Trophoblast cell (in vitro differentiated cells and primary cell): ENCODE data around the gene RLN1.

Experiments used
- DNase-seq, 2 donors: peaks; one replicate each; pipeline ENCODE4 v3.0.0-alpha.2; 2016
- H2AFZ ChIP-seq: 2 replicates; pipeline ENCODE4 v1.6.1; 2013; ENCODE audit warnings: low read length, moderate library complexity, mild to moderate bottlenecking; ENCODE audit not compliant: insufficient read depth, poor library complexity
- H2AK5ac ChIP-seq: 2 replicates; pipeline ENCODE4 v1.6.1; 2013; ENCODE audit warnings: mild to moderate bottlenecking, low read length
- H2BK120ac ChIP-seq: 2 replicates; pipeline ENCODE4 v1.6.1; 2013; ENCODE audit warnings: low read length, mild to moderate bottlenecking, moderate library complexity; ENCODE audit not compliant: insufficient read depth, poor library complexity
- H2BK12ac ChIP-seq: 2 replicates; pipeline ENCODE4 v1.6.1; 2013; ENCODE audit warnings: mild to moderate bottlenecking, low read length, moderate library complexity
- H2BK5ac ChIP-seq: 2 replicates; pipeline ENCODE4 v1.6.1; 2013; ENCODE audit warnings: low read length, low read depth, moderate library complexity, mild to moderate bottlenecking; ENCODE audit not compliant: poor library complexity
- H3K14ac ChIP-seq: 2 replicates; pipeline ENCODE4 v1.6.1; 2013; ENCODE audit warnings: mild to moderate bottlenecking, low read length
- H3K18ac ChIP-seq: 2 replicates; pipeline ENCODE4 v1.6.1; 2013; ENCODE audit warnings: mild to moderate bottlenecking, low read length
- H3K23ac ChIP-seq: 2 replicates; pipeline ENCODE4 v1.6.1; 2013; ENCODE audit warnings: low read length
- H3K27ac ChIP-seq: 2 replicates; pipeline ENCODE4 v1.5.1; 2013; ENCODE audit warnings: low read depth, mild to moderate bottlenecking, inconsistent platforms, low read length, moderate library complexity
- H3K27me3 ChIP-seq: 2 replicates; pipeline ENCODE4 v1.6.1; 2013; ENCODE audit warnings: inconsistent platforms, mild to moderate bottlenecking, low read length, moderate library complexity; ENCODE audit not compliant: insufficient read depth
- H3K36me3 ChIP-seq, 2 experiments: 1 replicate in 1 of 2; 2 replicates in 1 of 2; pipeline ENCODE4 v1.6.1; 2013; ENCODE audit warnings: low read length in 2 of 2, mild to moderate bottlenecking in 2 of 2, moderate library complexity in 1 of 2; ENCODE audit not compliant: insufficient read depth in 2 of 2, control insufficient read depth in 1 of 2
- H3K4ac ChIP-seq: 2 replicates; pipeline ENCODE4 v1.6.1; 2013; ENCODE audit warnings: low read depth, mild to moderate bottlenecking, low read length, moderate library complexity
- H3K4me1 ChIP-seq, 2 experiments: 1 replicate in 1 of 2; 2 replicates in 1 of 2; pipeline ENCODE4 v1.6.1; 2013; ENCODE audit warnings: low read length in 2 of 2, mild to moderate bottlenecking in 2 of 2, moderate library complexity in 1 of 2; ENCODE audit not compliant: insufficient read depth in 2 of 2, control insufficient read depth in 1 of 2
- H3K4me2 ChIP-seq: 2 replicates; pipeline ENCODE4 v1.6.1; 2013; ENCODE audit warnings: inconsistent platforms, mild to moderate bottlenecking, low read length, moderate library complexity
- H3K4me3 ChIP-seq: 2 replicates; pipeline ENCODE4 v1.5.1; 2013; ENCODE audit warnings: mild to moderate bottlenecking, low read depth, low read length, inconsistent platforms
- H3K79me1 ChIP-seq: one replicate; pipeline ENCODE4 v1.6.1; 2013; ENCODE audit warnings: low read length
- H3K79me2 ChIP-seq: 2 replicates; pipeline ENCODE4 v1.6.1; 2013; ENCODE audit warnings: low read length, mild to moderate bottlenecking; ENCODE audit not compliant: control insufficient read depth, insufficient read depth, poor library complexity
- H3K9ac ChIP-seq: 2 replicates; pipeline ENCODE4 v1.6.1; 2013; ENCODE audit warnings: mild to moderate bottlenecking, low read length
- H3K9me3 ChIP-seq: 2 replicates; pipeline ENCODE4 v1.6.1; 2013; ENCODE audit warnings: low read depth, mild to moderate bottlenecking, control low read depth, inconsistent platforms, low read length; ENCODE audit not compliant: insufficient read depth
- H4K12ac ChIP-seq: 2 replicates; pipeline ENCODE4 v1.6.1; 2013; ENCODE audit warnings: low read depth, mild to moderate bottlenecking, low read length, moderate library complexity
- H4K8ac ChIP-seq: 2 replicates; pipeline ENCODE4 v1.6.1; 2013; ENCODE audit warnings: low read depth, mild to moderate bottlenecking, low read length, moderate library complexity
- H4K91ac ChIP-seq: one replicate; pipeline ENCODE4 v1.6.1; 2013; ENCODE audit warnings: low read depth, mild to moderate bottlenecking, low read length, moderate library complexity
- WGBS: extraction: QIAGEN DNeasy Blood & Tissue Kit; methylation state at CpG from one replicate; pipeline ENCODE4 v1.1.7; 2013; ENCODE audit warnings: missing lambda C conversion rate; ENCODE audit not compliant: insufficient read length, insufficient coverage; ENCODE audit errors: extremely low coverage; 5-methylcytosine and 5-hydroxymethylcytosine counted together

The RLN1 gene

DNA sequence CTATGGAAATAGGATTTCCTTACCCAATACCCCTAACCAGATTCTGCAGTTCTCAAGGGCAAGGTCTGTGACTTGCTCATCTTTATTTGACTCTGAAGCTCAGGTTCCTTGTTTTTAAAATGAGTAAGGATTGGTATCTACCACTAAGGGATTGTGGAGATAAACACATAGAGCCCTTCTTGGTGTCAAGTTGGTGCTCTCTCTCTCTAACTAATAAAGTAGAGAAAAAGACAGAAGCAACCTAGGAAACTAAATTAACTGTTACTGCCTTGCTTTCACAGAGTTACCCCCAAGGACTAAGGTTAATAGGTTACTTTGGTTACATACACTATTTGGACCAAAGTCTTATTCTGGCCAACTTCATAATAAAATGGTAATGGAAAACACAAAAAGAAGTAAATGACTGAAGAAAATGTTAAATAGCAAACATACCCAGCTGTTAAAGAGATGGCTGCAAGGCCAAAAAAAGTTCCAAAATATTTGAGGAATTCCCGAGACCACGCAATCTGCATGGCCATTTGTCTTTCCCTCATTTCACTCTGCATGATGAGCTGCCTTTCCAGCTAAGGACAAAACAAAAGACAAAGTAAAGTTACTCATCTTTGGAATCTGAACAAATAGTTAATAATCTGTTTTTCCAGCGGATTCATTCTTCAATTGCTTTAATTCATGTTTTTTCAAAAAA is 21.8 kb upstream of the RLN1 start:
- peaks cover 2% of the 10 kb centered on the region for H3K9me3 ChIP-seq
- H3K27me3 ChIP-seq = no peaks in the 10 kb centered on the region
- no peak overlapping the region for H3K4me2 ChIP-seq
- no CpG with 5 or more reads among the region's 3 CpGs for WGBS
- peaks cover 2% of the 10 kb centered on the region in 2 experiments for H3K4me1 ChIP-seq
- no peak overlapping the region for H2BK12ac ChIP-seq
- H3K27ac ChIP-seq = no peak overlapping the region
- H3K79me1 ChIP-seq = peaks cover 2% of the 10 kb centered on the region
- no peaks in the 10 kb centered on the region for H3K79me2 ChIP-seq
- no peak overlapping the region for H3K4me3 ChIP-seq
- no peak overlapping the region for H3K18ac ChIP-seq
- H4K8ac ChIP-seq = no peak overlapping the region
- H2BK120ac ChIP-seq = no peak overlapping the region
- peak in 1 of 2 donors; percentile 21 for DNase-seq
- no peak overlapping the region for H4K91ac ChIP-seq
- no peak overlapping the region for H3K9ac ChIP-seq
- H3K23ac ChIP-seq = no peak overlapping the region
- H4K12ac ChIP-seq = no peak overlapping the region
- no peaks in the 10 kb centered on the region for H3K36me3 ChIP-seq
- no peak overlapping the region for H3K14ac ChIP-seq
- no peak overlapping the region for H2BK5ac ChIP-seq
- H2AK5ac ChIP-seq = no peak overlapping the region
- H2AFZ ChIP-seq = no peak overlapping the region
- no peak overlapping the region for H3K4ac ChIP-seq

DNA sequence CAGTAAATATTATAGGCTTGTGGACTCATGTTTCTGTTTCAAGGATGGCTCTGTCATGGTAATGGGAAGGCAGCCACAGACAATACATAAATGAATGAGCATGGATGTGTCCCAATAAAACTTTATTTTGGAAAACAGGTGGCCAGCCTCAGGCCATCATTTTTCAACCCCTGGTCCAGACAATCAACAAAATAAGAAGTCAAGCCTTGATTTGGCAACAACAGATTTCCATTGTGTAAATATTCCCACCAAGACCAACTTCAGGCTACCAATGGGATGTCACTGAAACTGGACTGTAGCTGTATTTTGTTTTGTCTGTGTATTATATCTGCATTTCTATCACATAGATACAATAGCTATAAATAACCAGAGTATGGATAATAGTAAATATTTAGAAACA is 20.7 kb upstream of the RLN1 start:
- no peak overlapping the region for H2BK5ac ChIP-seq
- H3K9me3 ChIP-seq = peaks cover 2% of the 10 kb centered on the region
- H3K27ac ChIP-seq = no peak overlapping the region
- DNase-seq = no peak
- H3K79me2 ChIP-seq = no peaks in the 10 kb centered on the region
- H2BK120ac ChIP-seq = no peak overlapping the region
- no peak overlapping the region for H4K12ac ChIP-seq
- no peak overlapping the region for H3K14ac ChIP-seq
- no peaks in the 10 kb centered on the region for H3K36me3 ChIP-seq
- no peak overlapping the region for H2AK5ac ChIP-seq
- H4K8ac ChIP-seq = no peak overlapping the region
- no peak overlapping the region for H3K4me3 ChIP-seq
- peaks cover 2% of the 10 kb centered on the region for H3K79me1 ChIP-seq
- H3K27me3 ChIP-seq = no peaks in the 10 kb centered on the region
- no peak overlapping the region for H3K23ac ChIP-seq
- no peak overlapping the region for H2AFZ ChIP-seq
- H2BK12ac ChIP-seq = no peak overlapping the region
- no peak overlapping the region for H3K4ac ChIP-seq
- H3K18ac ChIP-seq = no peak overlapping the region
- H4K91ac ChIP-seq = no peak overlapping the region
- H3K4me2 ChIP-seq = no peak overlapping the region
- H3K4me1 ChIP-seq = peaks cover 2% of the 10 kb centered on the region in 2 experiments
- H3K9ac ChIP-seq = no peak overlapping the region

DNA sequence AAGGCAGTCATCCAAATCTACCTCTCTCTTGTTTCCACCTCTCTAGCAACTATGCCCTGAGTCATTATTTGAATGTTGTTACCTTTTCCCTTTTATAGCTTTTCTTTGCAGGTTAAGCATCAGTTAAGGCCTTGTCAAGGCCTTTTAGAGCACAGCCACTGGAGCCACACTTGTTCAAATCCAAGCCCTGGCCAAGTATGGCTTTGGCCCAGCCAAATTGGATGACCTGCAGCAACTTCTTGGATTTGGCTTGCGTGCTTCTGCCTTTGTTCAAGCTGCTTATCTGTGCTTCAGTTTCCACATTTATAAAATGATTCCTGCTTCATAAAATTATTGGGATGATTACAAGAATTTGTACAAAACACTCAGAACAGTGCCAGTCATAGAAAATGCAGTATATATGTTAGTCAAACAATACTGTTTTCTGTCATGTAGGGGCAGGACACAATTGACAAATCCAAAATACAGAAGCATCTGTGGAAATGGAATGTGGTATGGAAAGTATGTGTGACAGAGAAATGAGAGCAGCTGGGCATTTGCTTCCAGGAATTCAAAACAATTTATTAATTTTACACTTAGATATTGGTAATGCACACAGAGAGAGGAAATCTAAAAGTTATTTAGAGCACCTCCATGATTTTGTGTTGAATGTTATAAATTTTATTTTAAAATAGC is 17.9 kb upstream of the RLN1 start:
- no peak overlapping the region for H3K23ac ChIP-seq
- H4K12ac ChIP-seq = no peak overlapping the region
- H3K4me2 ChIP-seq = no peak overlapping the region

DNA sequence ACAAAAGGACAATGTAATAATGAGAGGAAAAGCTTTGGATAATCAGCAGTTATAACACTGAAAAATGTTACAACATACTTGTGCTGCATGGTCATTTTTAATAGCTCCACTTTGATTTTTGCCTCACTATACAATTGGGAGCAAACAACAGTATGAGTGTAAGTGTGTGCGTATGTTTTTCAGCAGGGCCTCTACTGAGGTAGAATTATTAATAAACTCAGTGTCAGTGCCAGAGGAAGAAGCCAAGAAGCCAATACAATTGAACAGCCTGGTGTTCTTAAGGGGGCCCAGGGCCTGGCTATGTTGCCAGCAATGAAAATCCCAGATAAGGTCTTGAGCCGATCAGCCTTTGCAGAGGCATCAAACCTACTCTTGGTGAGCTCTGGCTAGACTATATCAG is 16.1 kb upstream of the RLN1 start:
- DNase-seq = no peak
- Histone ChIP-seq H4K12ac (no peak overlapping the region), H2BK12ac (peak overlapping the region; percentile 40), H3K4me3 (no peak overlapping the region), H2AK5ac (no peak overlapping the region), H4K91ac (no peak overlapping the region), H3K18ac (no peak overlapping the region), H2AFZ (no peak overlapping the region), H4K8ac (no peak overlapping the region), H3K4me2 (no peak overlapping the region), H3K79me1 (peaks cover 2% of the 10 kb centered on the region), H3K4ac (no peak overlapping the region), H3K9ac (no peak overlapping the region), H3K4me1 (peaks cover 7 to 9% of the 10 kb centered on the region in 2 experiments), H3K9me3 (no peaks in the 10 kb centered on the region), H3K23ac (no peak overlapping the region), H3K27me3 (no peaks in the 10 kb centered on the region), H3K27ac (no peak overlapping the region), H3K36me3 (no peaks in the 10 kb centered on the region), H2BK120ac (no peak overlapping the region), H2BK5ac (no peak overlapping the region), H3K79me2 (no peaks in the 10 kb centered on the region), H3K14ac (peak overlapping the region; percentile 37)
- WGBS = no CpG with 5 or more reads among the region's 2 CpGs

More for the DNA sequence above, 17.9 kb upstream of the RLN1 start:
- Histone ChIP-seq H4K91ac (no peak overlapping the region), H4K8ac (no peak overlapping the region), H3K4ac (no peak overlapping the region), H2AK5ac (no peak overlapping the region), H3K27ac (no peak overlapping the region), H2BK5ac (no peak overlapping the region), H2BK120ac (peak overlapping the region; percentile 43), H3K4me3 (no peak overlapping the region), H3K18ac (no peak overlapping the region), H3K9me3 (no peaks in the 10 kb centered on the region), H3K79me1 (peaks cover 2% of the 10 kb centered on the region), H3K4me1 (peaks cover 7 to 9% of the 10 kb centered on the region in 2 experiments), H2AFZ (no peak overlapping the region), H2BK12ac (no peak overlapping the region), H3K14ac (no peak overlapping the region), H3K79me2 (no peaks in the 10 kb centered on the region), H3K36me3 (no peaks in the 10 kb centered on the region), H3K27me3 (no peaks in the 10 kb centered on the region), H3K9ac (no peak overlapping the region)
- peak in 1 of 2 donors; percentile 50 for DNase-seq
- no CpG with 5 or more reads among the region's 1 CpG for WGBS
